ENCODE measurements around the gene HIBCH. TPM values are rescaled to one million over a fixed set of nuclear protein-coding genes. Genes with fewer than 3 reads are reported as not detected.

The HIBCH gene
- total and polyA plus RNA-seq, 2 of the 4 experiments (the other 2 are of a cell fraction), result 8.8 to 11.9 TPM

GRCh38 chr2:190343089-190343535, 23.5 kb upstream of the HIBCH start (continued):
- TF ChIP-seq ELK1 (IDR thresholded peaks at IDR 0.05; ENCODE audit: borderline replicate concordance, low read depth, low read length) (no peak), CHD1 (IDR thresholded peaks at IDR 0.05; ENCODE audit: low read depth, low read length) (no peak), MXI1 (IDR thresholded peaks at IDR 0.05; ENCODE audit: borderline replicate concordance, low read depth, low read length) (no peak), BHLHE40 (IDR thresholded peaks at IDR 0.05; ENCODE audit: low read depth, low read length) (no peak), SMC3 (IDR thresholded peaks at IDR 0.05; ENCODE audit: low read depth, low read length) (no peak), RAD21 (IDR thresholded peaks at IDR 0.05; ENCODE audit: low read length) (no peak), RCOR1 (IDR thresholded peaks at IDR 0.05; ENCODE audit: insufficient replicate concordance, low read length) (no peak), RFX5 (IDR thresholded peaks at IDR 0.05; ENCODE audit: low read depth, low read length) (no peak), POLR2A (IDR thresholded peaks at IDR 0.05; ENCODE audit: low read depth, low read length) (no peak)
